Naive thymus-derived CD4-positive, alpha-beta T cell (primary cell): ENCODE results near the gene CCDC63. TPM values are rescaled to one million over a fixed set of nuclear protein-coding genes. Genes with fewer than 3 reads are reported as not detected.
A peak's percentile ranks its signal among the peaks of the same experiment; 100 is the strongest.

Source experiments
- ATAC-seq: fragments of 150-1000 bp; cut with Tn5 transposase; 2 replicates; pipeline ENCODE4 v1.10.0; 2021; ENCODE audit warnings: mild to moderate bottlenecking, moderate library complexity
- CTCF ChIA-PET: fragments of 350-600 bp; sonication (Branson Sonifier 250); formaldehyde crosslinking; loops from one replicate; lab custom pipeline; 2021; ENCODE audit warnings: antibody characterized with exemption; lab: Charles Lee
- POLR2A ChIA-PET: fragments of 350-600 bp; sonication (Branson Sonifier 250); formaldehyde crosslinking; loops from one replicate; lab custom pipeline; 2021; ENCODE audit warnings: antibody characterized with exemption, inconsistent platforms; lab: Charles Lee
- DNase-seq, 9 donors: peaks; one replicate each; pipeline versions ENCODE4 v3.0.0 to v3.0.0-alpha.2; 2020 to 2022; ENCODE audit warnings: mixed read lengths in 1 of 9
- H3K27ac ChIP-seq: one replicate; pipeline ENCODE4 v1.7.0; 2013; ENCODE audit warnings: mild to moderate bottlenecking, low read depth, low read length, moderate library complexity
- H3K27me3 ChIP-seq, 2 donors: one replicate each; pipeline ENCODE4 v1.7.0; 2013; ENCODE audit warnings: low read length in 2 of 2, mild to moderate bottlenecking in 2 of 2, moderate library complexity in 2 of 2; ENCODE audit not compliant: control insufficient read depth in 2 of 2, insufficient read depth in 2 of 2
- H3K36me3 ChIP-seq, 3 experiments: 1 replicate in 2 of 3; 2 replicates in 1 of 3; pipeline ENCODE4 v1.7.0; 2013; ENCODE audit warnings: low read length in 3 of 3, mild to moderate bottlenecking in 3 of 3, moderate library complexity in 1 of 3; ENCODE audit not compliant: insufficient read depth in 3 of 3, control insufficient read depth in 2 of 3
- H3K4me1 ChIP-seq, 2 donors: one replicate each; pipeline ENCODE4 v1.7.0; 2013; ENCODE audit warnings: low read length in 2 of 2, mild to moderate bottlenecking in 2 of 2, moderate library complexity in 1 of 2; ENCODE audit not compliant: control insufficient read depth in 2 of 2, insufficient read depth in 2 of 2
- H3K4me3 ChIP-seq: 2 replicates; pipeline ENCODE4 v1.7.0; 2013; ENCODE audit warnings: mild to moderate bottlenecking, low read length
- H3K9me3 ChIP-seq, 3 experiments: 1 replicate in 2 of 3; 2 replicates in 1 of 3; pipeline ENCODE4 v1.7.0; 2013; ENCODE audit warnings: low read length in 3 of 3; ENCODE audit not compliant: control insufficient read depth in 2 of 3
- H3K27ac Mint-ChIP-seq, 9 donors: one replicate each; pipeline ENCODE4 v1.8.0; 2020 to 2022; ENCODE audit warnings: mixed read lengths in 9 of 9, mild to moderate bottlenecking in 8 of 9, moderate library complexity in 5 of 9, inconsistent platforms in 2 of 9
- H3K27me3 Mint-ChIP-seq, 5 donors: one replicate each; pipeline ENCODE4 v1.8.0; 2021 to 2022; ENCODE audit warnings: mixed read lengths in 5 of 5, mild to moderate bottlenecking in 1 of 5
- H3K36me3 Mint-ChIP-seq, 5 donors: one replicate each; pipeline ENCODE4 v1.8.0; 2020 to 2022; ENCODE audit warnings: mixed read lengths in 5 of 5, mild to moderate bottlenecking in 3 of 5, inconsistent platforms in 1 of 5
- H3K4me1 Mint-ChIP-seq, 7 donors: one replicate each; pipeline ENCODE4 v1.8.0; 2020 to 2022; ENCODE audit warnings: mixed read lengths in 7 of 7, mild to moderate bottlenecking in 3 of 7, inconsistent platforms in 1 of 7
- H3K4me3 Mint-ChIP-seq, 10 donors: one replicate each; pipeline ENCODE4 v1.8.0; 2020 to 2022; ENCODE audit warnings: mild to moderate bottlenecking in 10 of 10, mixed read lengths in 10 of 10, moderate library complexity in 6 of 10, inconsistent platforms in 2 of 10
- H3K9me3 Mint-ChIP-seq, 11 donors: one replicate each; pipeline ENCODE4 v1.8.0; 2020 to 2022; ENCODE audit warnings: mixed read lengths in 11 of 11, mild to moderate bottlenecking in 4 of 11, inconsistent platforms in 1 of 11, moderate library complexity in 1 of 11
- intact Hi-C, 2 donors: fragments of 100-400 bp; cut with micrococcal nuclease; formaldehyde crosslinking; loops; one replicate each; pipeline ENCODE4 v1.15.1; 2023
- polyA plus RNA-seq, 2 donors: library from polyadenylated mRNA; unstranded; fragments of 300-500 nt; fragmentation: Illumina TruSeq; gene quantifications; one replicate each; pipeline ENCODE4 v1.2.3, GENCODE V29; 2021
- total RNA-seq, 6 experiments: library from RNA in 5 of 6; stranded (reverse) in 5 of 6; gene quantifications; 1 replicate in 5 of 6; 2 replicates in 1 of 6; pipeline ENCODE4 v1.2.3 and lab custom pipeline; 2021 to 2026

Gene CCDC63
- total and polyA plus RNA-seq, 7 experiments from 2014 or later, result not detected

GRCh38 chr12:110896559-110896958 lies 49.8 kb downstream of the CCDC63 start:
- Histone ChIP-seq H3K9me3 (no peaks in the 10 kb centered on the region), H3K27ac (no peak overlapping the region), H3K27me3 (no peaks in the 10 kb centered on the region), H3K4me3 (no peak overlapping the region), H3K36me3 (no peaks in the 10 kb centered on the region), H3K4me1 (no peaks in the 10 kb centered on the region)
- Mint-ChIP-seq H3K27ac (no peak overlapping the region), H3K36me3 (no peaks in the 10 kb centered on the region), H3K9me3 (no peaks in the 10 kb centered on the region), H3K27me3 (peaks cover 0 to 26% (median 4%) of the 10 kb centered on the region in 5 donors), H3K4me3 (no peak overlapping the region), H3K4me1 (peaks cover 0 to 6% (median 0%) of the 10 kb centered on the region in 7 donors)
- ChIA-PET CTCF (interaction anchor here (0.6 to 0.9 kb wide), 2 partner anchors 20 to 447 kb away, joined by 3 read pairs; no protein-coding TSS in a partner anchor), POLR2A (interaction anchor here (0.5 to 1.1 kb wide), 2 partner anchors 10 to 592 kb away, joined by 4 to 5 read pairs; no protein-coding TSS in a partner anchor)
- ATAC-seq (no peak), DNase-seq (no peak)
- intact Hi-C loops, result no loop called here

GRCh38 chr12:110901401-110901800 lies 54.6 kb downstream of the CCDC63 start:
- CTCF ChIA-PET, result no interaction called here
- H3K36me3 Mint-ChIP-seq, result no peaks in the 10 kb centered on the region

DNA sequence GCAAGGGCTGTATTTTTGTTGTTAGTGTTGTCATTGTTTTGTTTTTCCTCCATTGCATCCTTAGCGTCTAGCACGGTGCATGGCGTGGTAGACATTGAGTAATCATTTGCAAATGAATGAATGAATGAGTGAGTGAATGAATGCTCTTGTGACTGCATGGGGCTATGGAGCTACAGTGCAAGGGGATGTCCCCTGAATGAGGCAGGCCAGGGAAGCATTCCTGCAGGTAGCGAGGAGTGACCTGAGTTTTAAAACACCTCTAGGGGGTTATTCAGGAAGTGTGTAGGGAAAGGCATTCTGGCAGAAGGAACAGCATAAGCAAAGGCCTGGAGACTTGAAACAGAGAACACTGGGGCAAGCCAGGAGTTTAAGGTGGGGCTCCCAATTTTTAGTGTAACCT lies 56.7 kb downstream of the CCDC63 start:
- CTCF ChIA-PET, result no interaction called here
- H3K36me3 ChIP-seq, result no peaks in the 10 kb centered on the region
- ATAC-seq (no peak), DNase-seq (no peak)
- no peaks in the 10 kb centered on the region for H3K4me1 ChIP-seq
- H3K27ac Mint-ChIP-seq, result no peak overlapping the region
- peaks cover 0 to 3% (median 0%) of the 10 kb centered on the region in 5 donors for H3K27me3 Mint-ChIP-seq
- intact Hi-C loops, result no loop called here
- no peak overlapping the region for H3K27ac ChIP-seq
- H3K27me3 ChIP-seq, result no peaks in the 10 kb centered on the region
- POLR2A ChIA-PET, result no interaction called here
- no peaks in the 10 kb centered on the region for H3K9me3 ChIP-seq
- no peak overlapping the region for H3K4me3 Mint-ChIP-seq
- no peaks in the 10 kb centered on the region for H3K36me3 Mint-ChIP-seq
- H3K4me1 Mint-ChIP-seq, result peaks cover 0 to 7% (median 4%) of the 10 kb centered on the region in 7 donors
- H3K9me3 Mint-ChIP-seq, result peaks cover 0 to 1% (median 0%) of the 10 kb centered on the region in 11 donors
- H3K4me3 ChIP-seq, result no peak overlapping the region

More at GRCh38 chr12:110901401-110901800, 54.6 kb downstream of the CCDC63 start:
- no peaks in the 10 kb centered on the region for H3K27me3 ChIP-seq
- no peak for DNase-seq
- Mint-ChIP-seq H3K27me3 (peaks cover 0 to 3% (median 0%) of the 10 kb centered on the region in 5 donors), H3K4me1 (peaks cover 0 to 6% (median 3%) of the 10 kb centered on the region in 7 donors), H3K9me3 (no peaks in the 10 kb centered on the region), H3K27ac (no peak overlapping the region), H3K4me3 (no peak overlapping the region)
- intact Hi-C loops, result no loop called here
- H3K36me3 ChIP-seq, result no peaks in the 10 kb centered on the region
- H3K4me1 ChIP-seq, result no peaks in the 10 kb centered on the region
- H3K4me3 ChIP-seq, result no peak overlapping the region
- POLR2A ChIA-PET, result no interaction called here
- no peak overlapping the region for H3K27ac ChIP-seq
- no peaks in the 10 kb centered on the region for H3K9me3 ChIP-seq
- no peak for ATAC-seq

DNA sequence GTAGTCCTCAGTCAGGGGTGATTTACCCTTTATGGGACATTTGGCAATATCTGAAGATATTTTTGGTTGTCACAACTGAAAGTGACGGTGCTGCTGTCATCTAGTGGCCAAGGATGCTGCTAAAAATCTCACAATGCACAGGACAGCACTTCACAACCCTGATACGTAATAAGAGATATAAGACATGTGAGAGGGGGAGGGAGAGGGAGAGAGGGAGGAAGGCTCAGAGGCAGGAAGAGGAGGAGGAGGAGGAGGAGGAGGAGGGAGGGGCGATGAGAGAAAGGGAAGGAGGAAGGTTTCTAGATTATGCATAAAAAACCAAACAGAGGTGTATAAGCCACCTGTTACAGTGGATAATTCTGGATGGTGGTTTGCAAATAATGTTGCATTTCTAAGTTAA lies 59.3 kb downstream of the CCDC63 start:
- Histone ChIP-seq H3K36me3 (no peaks in the 10 kb centered on the region), H3K4me3 (no peak overlapping the region), H3K27ac (no peak overlapping the region), H3K27me3 (no peaks in the 10 kb centered on the region), H3K4me1 (no peaks in the 10 kb centered on the region), H3K9me3 (no peaks in the 10 kb centered on the region)
- peaks cover 0 to 4% (median 0%) of the 10 kb centered on the region in 5 donors for H3K27me3 Mint-ChIP-seq
- ChIA-PET CTCF (no interaction called here), POLR2A (no interaction called here)
- intact Hi-C loops, result no loop called here
- H3K27ac Mint-ChIP-seq, result no peak overlapping the region
- no peaks in the 10 kb centered on the region for H3K36me3 Mint-ChIP-seq
- ATAC-seq (no peak), DNase-seq (no peak)
- no peak overlapping the region for H3K4me3 Mint-ChIP-seq
- peaks cover 0 to 1% (median 0%) of the 10 kb centered on the region in 11 donors for H3K9me3 Mint-ChIP-seq
- H3K4me1 Mint-ChIP-seq, result peaks cover 0 to 7% (median 4%) of the 10 kb centered on the region in 7 donors

DNA sequence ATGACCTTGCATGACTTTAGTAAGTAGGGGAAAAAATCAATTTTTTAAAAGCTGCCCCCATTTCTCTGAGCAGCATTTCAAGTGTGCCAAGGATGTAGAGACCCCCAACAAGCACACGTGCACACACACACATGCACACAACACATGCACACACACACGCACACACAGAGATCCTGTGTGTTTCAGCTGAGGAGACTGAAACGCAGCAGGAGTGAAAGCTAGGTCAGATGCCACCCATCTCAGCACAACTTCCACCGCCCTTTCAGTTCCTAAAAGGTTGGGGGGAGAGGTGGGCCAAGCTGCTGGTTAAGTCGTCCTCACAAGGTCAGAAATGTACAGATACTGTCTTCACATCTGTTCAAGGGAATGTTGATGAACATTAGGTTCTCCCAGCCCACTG lies 59.7 kb downstream of the CCDC63 start:
- H3K27ac Mint-ChIP-seq, result no peak overlapping the region
- H3K36me3 Mint-ChIP-seq, result no peaks in the 10 kb centered on the region
- ChIA-PET POLR2A (no interaction called here), CTCF (no interaction called here)
- no peak overlapping the region for H3K4me3 Mint-ChIP-seq
- H3K36me3 ChIP-seq, result no peaks in the 10 kb centered on the region
- H3K4me3 ChIP-seq, result no peak overlapping the region
- H3K27ac ChIP-seq, result no peak overlapping the region
- H3K27me3 ChIP-seq, result no peaks in the 10 kb centered on the region
- ATAC-seq (no peak), DNase-seq (no peak)
- H3K9me3 ChIP-seq, result no peaks in the 10 kb centered on the region
- H3K4me1 ChIP-seq, result no peaks in the 10 kb centered on the region
- peaks cover 0 to 7% (median 4%) of the 10 kb centered on the region in 7 donors for H3K4me1 Mint-ChIP-seq
- intact Hi-C loops, result no loop called here
- H3K27me3 Mint-ChIP-seq, result peaks cover 0 to 4% (median 0%) of the 10 kb centered on the region in 5 donors
- H3K9me3 Mint-ChIP-seq, result peaks cover 0 to 1% (median 0%) of the 10 kb centered on the region in 11 donors

DNA sequence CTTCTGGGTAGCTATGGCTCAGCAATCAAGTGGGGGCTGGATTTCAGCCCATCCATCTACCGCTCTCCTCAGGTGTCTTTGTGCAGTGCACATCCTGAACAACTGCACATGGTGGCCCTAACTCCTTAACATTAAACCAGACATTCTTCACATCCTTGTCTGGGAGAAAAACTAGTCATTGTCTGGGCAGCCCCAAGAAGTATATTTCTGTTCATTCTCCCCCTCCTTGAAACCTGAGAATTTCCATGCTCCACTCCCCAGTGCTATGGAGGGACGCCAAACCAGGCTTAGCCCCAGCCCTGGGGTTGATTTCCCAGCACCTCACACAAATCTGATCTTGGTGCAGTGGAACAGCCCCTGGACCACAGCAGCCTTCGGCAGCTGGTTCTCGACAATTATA lies 60.2 kb downstream of the CCDC63 start:
- peaks cover 0 to 4% (median 0%) of the 10 kb centered on the region in 5 donors for H3K27me3 Mint-ChIP-seq
- H3K36me3 ChIP-seq, result no peaks in the 10 kb centered on the region
- no peak overlapping the region for H3K27ac Mint-ChIP-seq
- POLR2A ChIA-PET, result no interaction called here
- intact Hi-C loops, result no loop called here
- no peak overlapping the region for H3K4me3 ChIP-seq
- H3K27ac ChIP-seq, result no peak overlapping the region
- DNase-seq (no peak), ATAC-seq (no peak)
- H3K9me3 ChIP-seq, result no peaks in the 10 kb centered on the region
- no peaks in the 10 kb centered on the region for H3K36me3 Mint-ChIP-seq
- H3K27me3 ChIP-seq, result no peaks in the 10 kb centered on the region
- no peaks in the 10 kb centered on the region for H3K4me1 ChIP-seq
- H3K4me3 Mint-ChIP-seq, result no peak overlapping the region
- H3K4me1 Mint-ChIP-seq, result peaks cover 0 to 7% (median 4%) of the 10 kb centered on the region in 7 donors
- peaks cover 0 to 1% (median 0%) of the 10 kb centered on the region in 11 donors for H3K9me3 Mint-ChIP-seq
- CTCF ChIA-PET, result no interaction called here

DNA sequence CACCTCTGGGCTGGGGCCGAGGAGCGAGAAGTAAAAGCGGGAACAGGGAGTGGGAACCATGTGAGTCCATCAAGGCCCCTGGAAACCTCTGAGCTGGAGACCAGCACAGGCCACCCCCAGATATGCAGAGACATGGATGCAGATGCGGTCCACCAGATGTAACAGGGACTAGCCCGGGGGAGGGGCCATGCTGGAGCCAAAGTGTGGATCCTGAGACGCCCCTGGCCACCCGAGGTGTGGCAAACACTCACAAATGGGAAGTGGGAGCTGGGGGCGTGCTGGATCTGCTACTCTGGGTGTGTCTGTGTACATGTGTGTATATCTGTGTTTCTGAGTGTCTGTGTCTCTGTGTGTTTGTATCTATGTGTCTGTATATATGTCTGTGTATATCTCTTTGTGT lies 60.8 kb downstream of the CCDC63 start:
- H3K27ac Mint-ChIP-seq, result no peak overlapping the region
- ChIA-PET CTCF (no interaction called here), POLR2A (no interaction called here)

More for the DNA sequence above, 60.8 kb downstream of the CCDC63 start:
- Histone ChIP-seq H3K4me1 (no peaks in the 10 kb centered on the region), H3K36me3 (no peaks in the 10 kb centered on the region), H3K4me3 (no peak overlapping the region), H3K27ac (no peak overlapping the region), H3K27me3 (no peaks in the 10 kb centered on the region), H3K9me3 (no peaks in the 10 kb centered on the region)
- H3K9me3 Mint-ChIP-seq, result peaks cover 0 to 1% (median 0%) of the 10 kb centered on the region in 11 donors
- ATAC-seq (peak; percentile 14), DNase-seq (no peak)
- intact Hi-C loops, result no loop called here
- no peak overlapping the region for H3K4me3 Mint-ChIP-seq
- peaks cover 0 to 7% (median 4%) of the 10 kb centered on the region in 7 donors for H3K4me1 Mint-ChIP-seq
- H3K27me3 Mint-ChIP-seq, result peaks cover 0 to 4% (median 0%) of the 10 kb centered on the region in 5 donors
- no peaks in the 10 kb centered on the region for H3K36me3 Mint-ChIP-seq
